ENCODE results near the gene SYCE3. TPM values are rescaled to one million over a fixed set of nuclear protein-coding genes. Genes with fewer than 3 reads are reported as not detected.

The SYCE3 gene
- total and polyA plus RNA-seq, 2 donors (not counting 3 experiments of a cell fraction or from before 2014, with no cell fraction given) = not detected

- peaks cover 8% of the 10 kb centered on the region for H3K79me2 ChIP-seq (ENCODE audit: control insufficient read depth, insufficient read depth, low read length)
- H4K20me1 ChIP-seq (replicated peaks; ENCODE audit: control insufficient read depth, extremely low read depth, insufficient read depth, low read length) = no peaks in the 10 kb centered on the region
- peaks cover 0 to 2% of the 10 kb centered on the region in 2 experiments for H3K27me3 ChIP-seq (ENCODE audit: control insufficient read depth in 2 of 2, insufficient read depth in 2 of 2, low read length in 2 of 2)
- POLR2A ChIA-PET = no interaction called here
- no peak overlapping the region for H3K9ac ChIP-seq (replicated peaks; ENCODE audit: extremely low read depth, insufficient read depth, low read length)
- H3K4me2 ChIP-seq (ENCODE audit: insufficient read depth, low read length) = no peak overlapping the region
- peaks cover 13% of the 10 kb centered on the region for H3K4me1 ChIP-seq (ENCODE audit: control insufficient read depth, extremely low read depth, insufficient read depth, low read length)
- no peaks in the 10 kb centered on the region for H3K9me3 ChIP-seq (replicated peaks; ENCODE audit: control insufficient read depth, insufficient read depth, low read length)
- intact Hi-C loops (cut with micrococcal nuclease) = no loop called here
- H2AFZ ChIP-seq (ENCODE audit: low read depth, low read length) = no peak overlapping the region
- TF ChIP-seq MYC (IDR thresholded peaks at IDR 0.05; ENCODE audit: low read depth, low read length) (no peak), POLR2A (IDR thresholded peaks at IDR 0.05; ENCODE audit: low read depth, low read length) (no peak), GATA2 (IDR thresholded peaks at IDR 0.05; ENCODE audit: insufficient read depth, insufficient read length, low read depth, low read length) (no peak)
- DNase-seq (ENCODE audit: low read depth, low spot score) (no peak), FAIRE-seq (no peak)
- no peaks in the 10 kb centered on the region for H3K9me1 ChIP-seq (replicated peaks; ENCODE audit: control insufficient read depth, extremely low read depth, insufficient read depth, low read length)
- dilution Hi-C loops (cut with MboI; ENCODE audit: extremely low pct_ligation_motif_present, low sequenced_read_pairs) = no loop called here
- no peak overlapping the region for H3K27ac ChIP-seq (ENCODE audit: insufficient read depth, low read depth, low read length)
- H3K4me3 ChIP-seq (replicated peaks in 1 of 3; ENCODE audit: insufficient read depth in 1 of 3, low read depth in 1 of 3, low read length in 3 of 3) = no peak overlapping the region
- H3K36me3 ChIP-seq (ENCODE audit: control insufficient read depth in 2 of 2, extremely low read depth in 1 of 2, insufficient read depth in 2 of 2, low read length in 2 of 2) = peaks cover 0 to 3% of the 10 kb centered on the region in 2 experiments
- BruUV-seq (replicated peaks) = no TSS peak
- CTCF ChIA-PET = no interaction called here
These were observed 21.7 kb upstream of the SYCE3 start for GRCh38 chr22:50584106-50585096.

- no peak overlapping the region for H3K27ac ChIP-seq (ENCODE audit: insufficient read depth, low read depth, low read length)
- no peak for DNase-seq (ENCODE audit: low read depth, low spot score)
These were observed 20.7 kb upstream of the SYCE3 start for GRCh38 chr22:50583294-50583861.

More at GRCh38 chr22:50583294-50583861, 20.7 kb upstream of the SYCE3 start:
- H3K9me1 ChIP-seq (replicated peaks; ENCODE audit: control insufficient read depth, extremely low read depth, insufficient read depth, low read length) = no peaks in the 10 kb centered on the region
- peaks cover 0 to 2% of the 10 kb centered on the region in 2 experiments for H3K27me3 ChIP-seq (ENCODE audit: control insufficient read depth in 2 of 2, insufficient read depth in 2 of 2, low read length in 2 of 2)
- ChIA-PET POLR2A (interaction anchor here (1.6 kb wide), 1 partner anchor 57 kb away, joined by 4 read pairs; the partner anchor contains the start of gene SCO2), CTCF (interaction anchor here (1.6 to 3.5 kb wide), 2 partner anchors 37 to 58 kb away, joined by 4 to 17 read pairs; partner anchors contain the start of gene SCO2)
- peak overlapping the region; percentile 53 to 62 (median 54) for H3K4me3 ChIP-seq (replicated peaks in 1 of 3; ENCODE audit: insufficient read depth in 1 of 3, low read depth in 1 of 3, low read length in 3 of 3)
- dilution Hi-C loops (cut with MboI; ENCODE audit: extremely low pct_ligation_motif_present, low sequenced_read_pairs) = no loop called here
- no peaks in the 10 kb centered on the region for H4K20me1 ChIP-seq (replicated peaks; ENCODE audit: control insufficient read depth, extremely low read depth, insufficient read depth, low read length)
- TF ChIP-seq JUN (IDR thresholded peaks at IDR 0.05; ENCODE audit: borderline replicate concordance, insufficient read depth, insufficient read length, low read depth) (no peak), MYC (IDR thresholded peaks at IDR 0.05; ENCODE audit: low read depth, low read length) (no peak), MAX (IDR thresholded peaks at IDR 0.05; ENCODE audit: insufficient read depth, insufficient read length) (no peak), EZH2 (IDR thresholded peaks at IDR 0.05; ENCODE audit: borderline replicate concordance, low read depth, low read length, severe bottlenecking) (no peak), FOS (IDR thresholded peaks at IDR 0.05; ENCODE audit: borderline replicate concordance, insufficient read depth, low read length) (no peak), POLR2A (IDR thresholded peaks at IDR 0.05; ENCODE audit: low read depth, low read length) (no peak)
- TF ChIP-seq, protein P1, sequence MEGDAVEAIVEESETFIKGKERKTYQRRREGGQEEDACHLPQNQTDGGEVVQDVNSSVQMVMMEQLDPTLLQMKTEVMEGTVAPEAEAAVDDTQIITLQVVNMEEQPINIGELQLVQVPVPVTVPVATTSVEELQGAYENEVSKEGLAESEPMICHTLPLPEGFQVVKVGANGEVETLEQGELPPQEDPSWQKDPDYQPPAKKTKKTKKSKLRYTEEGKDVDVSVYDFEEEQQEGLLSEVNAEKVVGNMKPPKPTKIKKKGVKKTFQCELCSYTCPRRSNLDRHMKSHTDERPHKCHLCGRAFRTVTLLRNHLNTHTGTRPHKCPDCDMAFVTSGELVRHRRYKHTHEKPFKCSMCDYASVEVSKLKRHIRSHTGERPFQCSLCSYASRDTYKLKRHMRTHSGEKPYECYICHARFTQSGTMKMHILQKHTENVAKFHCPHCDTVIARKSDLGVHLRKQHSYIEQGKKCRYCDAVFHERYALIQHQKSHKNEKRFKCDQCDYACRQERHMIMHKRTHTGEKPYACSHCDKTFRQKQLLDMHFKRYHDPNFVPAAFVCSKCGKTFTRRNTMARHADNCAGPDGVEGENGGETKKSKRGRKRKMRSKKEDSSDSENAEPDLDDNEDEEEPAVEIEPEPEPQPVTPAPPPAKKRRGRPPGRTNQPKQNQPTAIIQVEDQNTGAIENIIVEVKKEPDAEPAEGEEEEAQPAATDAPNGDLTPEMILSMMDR (IDR thresholded peaks at IDR 0.05; ENCODE audit: extremely low read depth in 1 of 2, insufficient read depth in 1 of 2, low read depth in 1 of 2, low read length in 2 of 2) = no peak
- no peak for FAIRE-seq
- peaks cover 0 to 7% of the 10 kb centered on the region in 2 experiments for H3K36me3 ChIP-seq (ENCODE audit: control insufficient read depth in 2 of 2, extremely low read depth in 1 of 2, insufficient read depth in 2 of 2, low read length in 2 of 2)
- peak overlapping the region; percentile 78 for H2AFZ ChIP-seq (ENCODE audit: low read depth, low read length)
- peaks cover 8% of the 10 kb centered on the region for H3K79me2 ChIP-seq (ENCODE audit: control insufficient read depth, insufficient read depth, low read length)
- intact Hi-C loops (cut with micrococcal nuclease) = loop anchor here (2.0 kb wide), 3 partner anchors 59 to 109 kb away; partner anchors contain the start of genes NCAPH2 and SCO2
- H3K9me3 ChIP-seq (replicated peaks; ENCODE audit: control insufficient read depth, insufficient read depth, low read length) = no peaks in the 10 kb centered on the region
- H3K4me1 ChIP-seq (ENCODE audit: control insufficient read depth, extremely low read depth, insufficient read depth, low read length) = peaks cover 13% of the 10 kb centered on the region
- H3K9ac ChIP-seq (replicated peaks; ENCODE audit: extremely low read depth, insufficient read depth, low read length) = peak overlapping the region; percentile 54
- BruUV-seq (replicated peaks) = TSS peak; percentile 49
- peak overlapping the region; percentile 93 for H3K4me2 ChIP-seq (ENCODE audit: insufficient read depth, low read length)
